Cardiac fibroblast (primary cell): ENCODE measurements around the gene SPIB.
A peak's percentile ranks its signal among the peaks of the same experiment; 100 is the strongest.

Source experiments
- DNase-seq, 2 donors: peaks; one replicate each; pipeline versions ENCODE4 v3.0.0 to v3.0.0-alpha.2; 2010; ENCODE audit warnings: low read depth in 2 of 2
- H3K4me3 ChIP-seq, 2 donors: replicated peaks in 1 of 2; 1 replicate in 1 of 2; 2 replicates in 1 of 2; pipeline ENCODE4 v1.5.1; 2011; ENCODE audit warnings: low read depth in 2 of 2, low read length in 2 of 2, mild to moderate bottlenecking in 2 of 2, moderate library complexity in 1 of 2
- CTCF ChIP-seq: IDR thresholded peaks from one replicate; pipeline ENCODE4 v1.5.1; 2011; ENCODE audit warnings: low read depth, mild to moderate bottlenecking, low read length, inconsistent platforms

Gene SPIB

DNA sequence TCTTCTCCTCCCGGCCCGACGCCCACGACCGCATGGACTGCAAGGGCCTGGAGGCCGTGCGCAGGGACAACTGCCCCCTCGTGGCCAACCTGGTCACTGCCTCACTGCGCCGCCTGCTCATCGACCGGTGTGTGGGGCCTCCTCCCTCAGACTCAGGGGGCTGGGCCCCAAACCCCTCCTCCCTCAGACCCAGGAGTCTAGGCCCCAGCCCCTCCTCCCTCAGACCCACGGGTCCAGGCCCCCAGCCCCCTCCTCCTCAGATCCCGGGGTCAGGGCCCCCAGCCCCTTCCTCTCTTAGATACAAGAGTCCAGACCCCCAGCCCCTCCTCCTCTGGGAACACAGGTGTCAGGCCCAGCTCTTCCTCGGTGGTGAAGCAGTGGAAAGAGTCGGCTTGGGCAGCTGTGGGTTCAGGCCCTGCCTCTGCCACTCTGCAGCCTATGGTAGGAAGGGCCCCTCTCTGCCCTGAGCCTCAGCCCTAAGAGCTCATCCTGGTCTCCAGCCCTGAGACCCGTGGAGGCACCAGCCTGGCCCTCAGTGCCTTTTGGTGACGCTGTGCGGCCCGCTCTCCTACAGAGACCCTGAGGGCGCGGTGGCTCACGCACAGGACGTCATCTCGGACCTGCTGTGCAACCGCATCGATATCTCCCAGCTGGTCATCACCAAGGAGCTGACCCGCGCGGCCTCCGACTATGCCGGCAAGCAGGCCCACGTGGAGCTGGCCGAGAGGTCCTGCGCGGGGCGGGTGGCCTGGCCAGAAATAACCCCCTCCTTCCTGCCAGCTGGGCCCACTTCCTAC, 3.7 kb upstream of the SPIB start:
- peak; percentile 69 to 76 for DNase-seq
- TF ChIP-seq CTCF, result peak; percentile 95
- no peak overlapping the region for H3K4me3 ChIP-seq

DNA sequence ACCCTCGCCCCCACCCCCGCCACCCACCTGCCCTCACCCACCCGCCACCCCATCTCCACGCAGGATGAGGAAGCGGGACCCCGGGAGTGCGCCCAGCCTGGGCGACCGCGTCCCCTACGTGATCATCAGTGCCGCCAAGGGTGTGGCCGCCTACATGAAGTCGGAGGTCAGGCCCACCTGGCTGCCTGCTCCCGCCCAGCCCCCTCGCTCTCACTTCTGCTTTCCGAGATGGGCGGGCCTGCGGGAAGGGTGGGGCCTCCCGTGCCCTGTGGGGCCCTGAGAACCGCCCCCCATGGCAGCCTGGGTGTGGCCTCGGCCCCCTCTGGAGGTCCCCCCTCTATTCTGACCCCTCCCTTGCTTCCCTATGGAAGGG, 3.1 kb upstream of the SPIB start:
- TF ChIP-seq CTCF, result no peak
- no peak overlapping the region for H3K4me3 ChIP-seq
- no peak for DNase-seq

GRCh38 chr19:50416034-50416977, 2.4 kb upstream of the SPIB start:
- no peak overlapping the region for H3K4me3 ChIP-seq
- no peak for DNase-seq
- no peak for TF ChIP-seq CTCF

DNA sequence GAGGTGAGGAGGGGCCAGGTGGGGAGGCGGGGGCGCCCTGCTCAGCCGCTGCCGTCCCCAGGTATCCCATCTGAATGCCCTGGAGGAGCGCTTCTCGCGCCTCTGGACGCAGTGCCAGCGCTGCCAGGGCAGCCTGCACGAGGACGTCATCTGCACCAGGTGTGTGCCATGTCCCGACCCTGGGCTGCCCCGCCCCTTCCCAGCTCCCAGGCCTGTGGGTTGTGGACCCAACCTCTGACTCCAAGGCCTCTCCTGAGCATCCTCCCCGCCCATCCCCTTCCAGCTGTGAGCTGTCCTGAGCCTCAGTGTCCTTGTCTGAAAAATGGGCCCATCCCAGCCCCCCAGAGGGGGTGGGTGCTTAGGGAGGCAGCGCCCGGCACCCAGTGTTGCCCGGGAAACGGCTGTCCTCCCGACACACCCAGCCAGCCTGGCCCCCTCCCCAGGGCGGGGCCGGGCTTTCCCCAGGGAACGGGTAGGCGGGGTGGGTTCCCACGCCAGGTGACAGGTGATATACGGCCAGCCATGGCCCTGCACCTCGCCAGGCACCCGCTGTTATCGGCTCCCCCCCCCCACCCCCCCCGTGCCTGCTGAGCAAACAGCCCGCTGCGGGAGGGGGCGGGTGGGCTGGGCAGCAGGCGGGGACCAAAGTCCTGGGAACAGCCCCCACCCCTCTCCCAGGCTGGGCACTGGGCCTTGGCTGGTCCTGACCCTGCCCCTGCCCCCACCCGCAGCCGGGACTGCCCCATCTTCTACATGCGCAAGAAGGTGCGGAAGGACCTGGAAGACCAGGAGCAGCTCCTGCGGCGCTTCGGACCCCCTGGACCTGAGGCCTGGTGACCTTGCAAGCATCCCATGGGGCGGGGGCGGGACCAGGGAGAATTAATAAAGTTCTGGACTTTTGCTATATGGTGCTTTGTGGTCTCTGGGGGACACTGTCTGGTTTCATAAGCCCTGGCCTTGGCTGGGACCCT, 1.3 kb upstream of the SPIB start:
- H3K4me3 ChIP-seq, result no peak overlapping the region
- no peak for TF ChIP-seq CTCF
- DNase-seq, result no peak

DNA sequence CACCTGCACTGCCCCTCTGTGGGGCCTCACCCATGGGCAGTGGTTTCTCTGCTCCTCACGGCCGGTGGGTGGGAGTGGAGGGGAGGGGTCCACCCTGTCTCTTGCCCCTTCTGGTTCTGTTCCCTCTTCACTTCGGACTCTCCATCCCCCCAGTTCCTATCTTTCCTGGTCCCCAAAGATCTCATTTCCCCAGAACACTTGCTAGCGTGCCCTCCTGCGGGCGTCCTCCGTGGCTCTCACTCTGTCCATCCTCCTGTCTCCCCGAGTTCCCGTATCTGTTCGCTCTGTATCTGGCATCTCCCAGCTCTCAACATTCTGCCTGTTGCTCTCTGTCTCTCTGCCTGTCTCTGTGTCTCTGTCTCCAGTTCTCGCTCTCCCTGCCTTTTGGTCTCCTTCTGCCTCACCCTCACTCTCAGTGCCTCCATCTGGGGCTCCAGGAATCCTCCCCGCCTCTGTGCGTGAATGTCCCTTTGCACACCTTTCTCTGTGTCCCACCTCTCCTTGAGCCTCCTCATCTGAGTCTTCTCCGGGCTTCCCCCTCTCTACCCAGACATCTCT, 363 bp downstream of the SPIB start:
- no peak overlapping the region for H3K4me3 ChIP-seq
- DNase-seq, result no peak
- no peak for TF ChIP-seq CTCF

GRCh38 chr19:50419580-50420035, 870 bp downstream of the SPIB start:
- DNase-seq, result no peak
- no peak overlapping the region for H3K4me3 ChIP-seq
- TF ChIP-seq CTCF, result no peak
